Astrocyte of the spinal cord (primary cell): ENCODE measurements around the gene RIMS1.
A peak's percentile ranks its signal among the peaks of the same experiment; 100 is the strongest.

Experiments used
- DNase-seq: peaks from one replicate; pipeline ENCODE4 v3.0.0; 2011; ENCODE audit warnings: low read depth, low spot score
- H3K4me3 ChIP-seq: 2 replicates; pipeline ENCODE4 v1.5.1; 2011; ENCODE audit warnings: low read depth, mild to moderate bottlenecking, low read length, moderate library complexity
- in situ Hi-C: cut with HindIII; loops from 2 replicates; pipeline ENCODE4 v1.10.0; 2017; ENCODE audit warnings: low sequenced_read_pairs
- TF ChIP-seq, protein P1 (sequence below): IDR thresholded peaks from 2 replicates; pipeline ENCODE4 v1.5.1; 2012; ENCODE audit warnings: low read depth, mild to moderate bottlenecking, low read length, inconsistent platforms

RIMS1 gene

DNA sequence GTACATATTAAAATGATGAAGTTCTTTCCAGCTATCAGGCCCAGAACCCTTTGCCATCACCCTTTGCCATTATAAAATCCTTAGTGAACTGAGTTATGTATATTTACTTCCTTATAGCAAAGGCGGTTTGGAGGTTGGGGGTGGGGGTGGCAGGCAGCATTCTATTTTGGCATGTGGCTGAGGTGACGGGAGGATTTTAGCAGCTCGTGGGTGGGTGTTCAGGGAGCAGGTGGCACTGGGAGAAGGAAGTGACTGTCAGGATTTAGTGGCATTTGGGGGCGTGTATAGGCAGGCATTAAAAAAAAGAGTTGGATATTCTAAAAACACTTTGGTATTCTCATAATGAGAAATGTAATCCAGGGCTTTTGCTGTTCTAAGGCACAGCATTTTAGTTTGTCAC, 150.7 kb downstream of the RIMS1 start:
- H3K4me3 ChIP-seq, result no peak overlapping the region
- in situ Hi-C loops, result no loop called here
- TF ChIP-seq, protein P1, sequence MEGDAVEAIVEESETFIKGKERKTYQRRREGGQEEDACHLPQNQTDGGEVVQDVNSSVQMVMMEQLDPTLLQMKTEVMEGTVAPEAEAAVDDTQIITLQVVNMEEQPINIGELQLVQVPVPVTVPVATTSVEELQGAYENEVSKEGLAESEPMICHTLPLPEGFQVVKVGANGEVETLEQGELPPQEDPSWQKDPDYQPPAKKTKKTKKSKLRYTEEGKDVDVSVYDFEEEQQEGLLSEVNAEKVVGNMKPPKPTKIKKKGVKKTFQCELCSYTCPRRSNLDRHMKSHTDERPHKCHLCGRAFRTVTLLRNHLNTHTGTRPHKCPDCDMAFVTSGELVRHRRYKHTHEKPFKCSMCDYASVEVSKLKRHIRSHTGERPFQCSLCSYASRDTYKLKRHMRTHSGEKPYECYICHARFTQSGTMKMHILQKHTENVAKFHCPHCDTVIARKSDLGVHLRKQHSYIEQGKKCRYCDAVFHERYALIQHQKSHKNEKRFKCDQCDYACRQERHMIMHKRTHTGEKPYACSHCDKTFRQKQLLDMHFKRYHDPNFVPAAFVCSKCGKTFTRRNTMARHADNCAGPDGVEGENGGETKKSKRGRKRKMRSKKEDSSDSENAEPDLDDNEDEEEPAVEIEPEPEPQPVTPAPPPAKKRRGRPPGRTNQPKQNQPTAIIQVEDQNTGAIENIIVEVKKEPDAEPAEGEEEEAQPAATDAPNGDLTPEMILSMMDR, result no peak
- DNase-seq, result no peak

DNA sequence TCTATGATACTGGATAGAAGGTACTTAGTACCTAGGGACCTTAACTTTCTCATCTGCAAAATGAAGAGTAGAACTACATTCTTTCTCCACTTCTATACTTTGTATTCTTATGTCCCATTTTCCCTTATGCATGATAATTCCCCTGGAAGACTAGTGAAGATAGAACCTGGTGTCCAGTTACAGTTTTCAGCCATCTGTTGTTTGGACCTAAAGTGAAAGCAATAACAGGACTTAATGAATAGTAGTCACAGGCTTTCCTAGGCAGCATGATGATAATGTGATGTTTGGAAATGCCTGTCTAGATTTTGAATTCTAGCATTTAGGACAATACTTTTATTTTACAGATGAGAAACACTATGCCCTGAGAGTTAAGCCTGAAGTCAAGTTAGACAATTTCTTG, 153.8 kb downstream of the RIMS1 start:
- TF ChIP-seq, protein P1, result no peak
- no peak overlapping the region for H3K4me3 ChIP-seq
- DNase-seq, result peak; percentile 10
- in situ Hi-C loops, result no loop called here

DNA sequence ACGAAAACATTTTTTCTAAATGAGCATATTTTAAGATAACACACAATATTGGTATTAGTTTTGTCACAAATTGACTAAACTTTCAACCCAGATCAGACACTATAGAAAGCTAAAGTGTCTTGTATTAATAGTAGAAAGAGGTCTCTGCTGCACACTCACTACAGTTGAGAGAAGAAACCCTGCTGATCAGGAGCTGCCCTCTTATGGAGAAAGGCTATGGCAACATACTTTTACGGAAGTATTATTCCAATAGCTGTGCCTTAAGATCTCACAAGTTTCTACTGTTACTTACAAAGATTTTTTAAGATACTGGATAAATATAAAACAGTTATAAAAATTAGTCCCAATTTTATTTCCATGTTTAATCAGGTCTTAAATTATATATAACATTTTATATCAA, 155.7 kb downstream of the RIMS1 start:
- TF ChIP-seq, protein P1, result peak; percentile 17
- no peak for DNase-seq

GRCh38 chr6:72048080-72048479, 161.7 kb downstream of the RIMS1 start:
- in situ Hi-C loops, result no loop called here
- H3K4me3 ChIP-seq, result no peak overlapping the region

More for the DNA sequence above, 155.7 kb downstream of the RIMS1 start:
- no peak overlapping the region for H3K4me3 ChIP-seq
- in situ Hi-C loops, result no loop called here

DNA sequence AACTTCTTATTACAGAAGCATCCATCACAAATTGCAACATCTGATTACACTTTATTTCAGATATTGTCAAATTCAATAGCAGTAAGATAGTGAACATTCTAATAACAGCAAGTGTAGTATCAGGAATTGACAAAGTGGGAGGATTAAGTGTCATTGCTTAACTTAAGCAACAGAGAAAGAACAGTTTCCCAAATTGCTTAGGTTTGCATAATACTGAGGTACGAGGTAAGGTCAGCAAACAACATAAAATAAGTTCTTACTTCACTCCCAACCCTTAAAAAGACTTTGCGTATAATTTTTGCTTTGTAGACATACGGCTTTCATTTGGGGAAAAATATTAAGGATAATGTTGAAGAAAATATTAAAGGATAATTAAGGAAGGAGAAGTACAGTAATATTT, 163.0 kb downstream of the RIMS1 start:
- TF ChIP-seq, protein P1, result no peak
- in situ Hi-C loops, result no loop called here
- DNase-seq, result no peak
- H3K4me3 ChIP-seq, result no peak overlapping the region

More at GRCh38 chr6:72048080-72048479, 161.7 kb downstream of the RIMS1 start:
- peak; percentile 10 for DNase-seq
- TF ChIP-seq, protein P1, result no peak

DNA sequence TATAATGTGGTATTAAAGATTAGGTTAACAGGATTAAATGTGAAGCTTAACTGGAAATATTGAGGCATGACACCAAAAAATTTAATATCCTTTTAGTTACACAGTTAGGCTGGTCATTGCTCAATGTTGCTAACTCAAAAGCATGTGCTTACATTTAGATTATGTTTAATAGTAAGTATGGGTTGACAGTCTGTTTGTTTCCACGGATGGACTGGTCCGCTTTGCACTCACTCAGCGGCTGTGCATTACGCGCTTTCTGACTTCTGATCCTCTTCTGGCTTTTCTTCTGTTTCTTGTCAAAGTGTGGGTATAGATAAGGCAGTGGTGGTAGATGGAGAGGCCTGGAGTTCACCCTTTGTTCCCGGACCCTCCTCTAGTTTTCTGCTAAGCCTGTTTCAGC, 174.9 kb downstream of the RIMS1 start:
- DNase-seq, result no peak
- no peak overlapping the region for H3K4me3 ChIP-seq
- TF ChIP-seq, protein P1, result no peak
- in situ Hi-C loops, result no loop called here
